GM19452 (cell line): ENCODE measurements around the gene PRPF40B.
"Not testable (repeated sequence)": the region's sequence is repeated elsewhere in the genome, so short reads cannot be mapped to it uniquely, and the experiment has no call there.

Source experiments
- ATAC-seq: cut with Tn5 transposase; IDR thresholded peaks from one replicate; pipeline ENCODE4 v1.9.1; 2021; ENCODE audit not compliant: unreplicated experiment

Gene PRPF40B

GRCh38 chr12:49623142-49623904 lies at the start of gene PRPF40B:
TSS of gene PRPF40B (plus strand) at chr12:49623561. CDS start at chr12:49623591, 30 bp downstream.
- peak; percentile 77 for ATAC-seq

GRCh38 chr12:49577589-49578315 lies 45.6 kb upstream of the PRPF40B start:
- no peak for ATAC-seq

GRCh38 chr12:49578471-49579112 lies 44.8 kb upstream of the PRPF40B start:
- ATAC-seq = no peak

GRCh38 chr12:49580572-49581535 lies 42.5 kb upstream of the PRPF40B start:
- ATAC-seq = no peak

GRCh38 chr12:49582201-49582600 lies 41.2 kb upstream of the PRPF40B start:
- no peak for ATAC-seq

GRCh38 chr12:49582850-49583249 lies 40.5 kb upstream of the PRPF40B start:
- ATAC-seq = no peak

- no peak for ATAC-seq
Observed at GRCh38 chr12:49583366-49584094, 39.8 kb upstream of the PRPF40B start.

GRCh38 chr12:49584591-49584990 lies 38.8 kb upstream of the PRPF40B start:
- no peak for ATAC-seq

- ATAC-seq = no peak
Observed at GRCh38 chr12:49585477-49586459, 37.6 kb upstream of the PRPF40B start.

- ATAC-seq = no peak
Observed at GRCh38 chr12:49587174-49587908, 36.0 kb upstream of the PRPF40B start.

- ATAC-seq = no peak
Observed at GRCh38 chr12:49588281-49588680, 35.1 kb upstream of the PRPF40B start.

- no peak for ATAC-seq
Observed at GRCh38 chr12:49588721-49589516, 34.4 kb upstream of the PRPF40B start.

GRCh38 chr12:49598527-49598926 lies 24.8 kb upstream of the PRPF40B start:
- ATAC-seq = no peak

- no peak for ATAC-seq
Observed at GRCh38 chr12:49599961-49600360, 23.4 kb upstream of the PRPF40B start.

- no peak for ATAC-seq
Observed at GRCh38 chr12:49603721-49604120, 19.6 kb upstream of the PRPF40B start.

- ATAC-seq = no peak
Observed at GRCh38 chr12:49604856-49605255, 18.5 kb upstream of the PRPF40B start.

- ATAC-seq = not testable (repeated sequence)
Observed at GRCh38 chr12:49605539-49605938, 17.8 kb upstream of the PRPF40B start, which contains the start of gene FAM186B. TSS of gene FAM186B (minus strand) at chr12:49605639. CDS start at chr12:49605477, 162 bp downstream.
